ENCODE measurements around the gene PEDS1. TPM values are rescaled to one million over a fixed set of nuclear protein-coding genes. Genes with fewer than 3 reads are reported as not detected.

PEDS1 gene
- total and polyA plus RNA-seq, 2 of the 13 experiments (the other 11 are each of a cell fraction or from before 2014, with no cell fraction given) = 30.5 to 93.9 TPM

- TF ChIP-seq ZNF362 (CRISPR knock-in tag; IDR thresholded peaks at IDR 0.05; ENCODE audit: borderline replicate concordance) (no peak; the same call in 1 of the 2 replicates), ZNF563 (CRISPR knock-in tag; IDR thresholded peaks at IDR 0.05) (no peak), PRDM10 (CRISPR knock-in tag; IDR thresholded peaks at IDR 0.05; ENCODE audit: low read depth) (0 out of 2 replicates have a peak, but pooled peaks have one; percentile 41), ZNF724P (CRISPR knock-in tag; IDR thresholded peaks at IDR 0.05; ENCODE audit: borderline replicate concordance) (0 out of 2 replicates have a peak, but pooled peaks have one; percentile 36), CSRNP2 (CRISPR knock-in tag; conservative IDR thresholded peaks at IDR 0.05; ENCODE audit: low read depth) (no peak), ZBTB25 (CRISPR knock-in tag; IDR thresholded peaks at IDR 0.05) (peak; percentile 66; the same call in 1 of the 2 replicates), ZNF501 (CRISPR knock-in tag; IDR thresholded peaks at IDR 0.05) (peak; percentile 88), LCORL (IDR thresholded peaks at IDR 0.05) (no peak), LCORL (CRISPR knock-in tag; IDR thresholded peaks at IDR 0.05) (peak; percentile 88), BCL6 (CRISPR knock-in tag; IDR thresholded peaks at IDR 0.05) (peak; percentile 35), ZFP36 (IDR thresholded peaks at IDR 0.05; ENCODE audit: borderline replicate concordance, low read depth, low read length, partially characterized antibody) (peak; percentile 4), YEATS2 (CRISPR knock-in tag; IDR thresholded peaks at IDR 0.05; ENCODE audit: borderline replicate concordance) (peak; percentile 73; the same call in 1 of the 2 replicates), HMG20B (CRISPR knock-in tag; conservative IDR thresholded peaks at IDR 0.05) (peak; percentile 54; the same call in 1 of the 2 replicates), KLF11 (CRISPR knock-in tag; IDR thresholded peaks at IDR 0.05) (0 out of 2 replicates have a peak, but pooled peaks have one; percentile 62), ZBTB7B (CRISPR knock-in tag; IDR thresholded peaks at IDR 0.05) (0 out of 2 replicates have a peak, but pooled peaks have one; percentile 23), ZNF567 (CRISPR knock-in tag; IDR thresholded peaks at IDR 0.05; ENCODE audit: borderline replicate concordance) (0 out of 2 replicates have a peak, but pooled peaks have one; percentile 63), ZNF547 (CRISPR knock-in tag; IDR thresholded peaks at IDR 0.05) (peak; percentile 66; the same call in 1 of the 2 replicates), ZNF784 (CRISPR knock-in tag; IDR thresholded peaks at IDR 0.05; ENCODE audit: borderline replicate concordance) (peak; percentile 77), ZNF768 (CRISPR knock-in tag; IDR thresholded peaks at IDR 0.05) (no peak), NCOA2 (CRISPR knock-in tag; IDR thresholded peaks at IDR 0.05) (0 out of 2 replicates have a peak, but pooled peaks have one; percentile 29)
Measured at GRCh38 chr20:50169329-50169823, 15.9 kb upstream of the PEDS1 start (continued).

Data from HepG2 (cell line).